GM19452 (cell line): ENCODE data around the gene LHX2.
A peak's percentile ranks its signal among the peaks of the same experiment; 100 is the strongest.
"Not testable (repeated sequence)": the region's sequence is repeated elsewhere in the genome, so short reads cannot be mapped to it uniquely, and the experiment has no call there.

Experiments used
- ATAC-seq: cut with Tn5 transposase; IDR thresholded peaks from one replicate; pipeline ENCODE4 v1.9.1; 2021; ENCODE audit not compliant: unreplicated experiment

Gene LHX2

DNA sequence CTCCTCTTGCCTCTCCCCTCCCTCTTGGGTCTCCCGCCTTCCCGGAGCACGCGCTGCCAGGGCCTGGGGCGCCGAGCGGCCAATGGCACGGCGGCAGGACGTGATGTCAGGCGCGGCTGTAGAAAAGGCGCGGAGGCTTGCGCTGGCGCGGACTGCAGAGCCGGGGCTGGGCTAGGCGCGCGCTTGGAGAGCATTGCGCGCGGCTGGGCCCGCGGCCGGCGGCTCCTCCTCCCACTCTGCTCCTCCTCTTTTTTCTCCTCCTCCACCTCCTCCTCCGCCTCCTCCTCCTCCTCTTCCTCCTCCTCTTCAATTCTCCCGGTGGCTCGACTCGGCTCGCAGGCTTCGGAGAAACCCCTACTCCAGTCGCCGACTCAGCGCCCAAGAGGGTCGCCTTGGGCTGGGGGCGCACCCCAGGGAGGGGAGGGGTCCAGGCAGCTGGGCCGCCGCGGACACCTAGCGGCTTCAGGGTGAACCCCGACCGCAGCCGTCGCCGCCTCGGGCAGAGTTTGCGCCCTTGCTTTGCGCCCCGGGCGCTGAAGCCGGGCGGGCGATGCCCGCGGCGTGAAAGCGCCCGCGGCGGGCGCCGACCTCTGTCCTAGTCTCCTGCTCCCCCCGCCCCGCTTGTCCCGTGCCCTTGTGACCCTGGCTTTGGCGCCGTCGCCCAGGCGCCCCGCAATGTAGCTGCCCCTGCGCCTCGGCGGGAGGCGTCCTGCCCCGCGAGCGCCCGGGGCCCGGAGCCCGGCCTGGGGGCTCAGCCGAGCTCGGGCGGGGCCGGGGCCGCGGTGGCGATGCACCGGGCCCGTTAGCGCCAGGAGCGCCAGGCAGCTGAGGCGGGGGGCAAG lies at the start of gene LHX2:
TSS of gene LHX2 (plus strand) at position 309 of the 842 bp plus-strand sequence. CDS start 581 bp downstream, outside the sequence.
- no peak for ATAC-seq

- ATAC-seq = no peak
These were observed 46.8 kb upstream of the LHX2 start for GRCh38 chr9:123964761-123965160.

- ATAC-seq = no peak
These were observed 45.5 kb upstream of the LHX2 start for GRCh38 chr9:123965801-123966686.

GRCh38 chr9:123967323-123967722 lies 44.2 kb upstream of the LHX2 start:
- no peak for ATAC-seq

DNA sequence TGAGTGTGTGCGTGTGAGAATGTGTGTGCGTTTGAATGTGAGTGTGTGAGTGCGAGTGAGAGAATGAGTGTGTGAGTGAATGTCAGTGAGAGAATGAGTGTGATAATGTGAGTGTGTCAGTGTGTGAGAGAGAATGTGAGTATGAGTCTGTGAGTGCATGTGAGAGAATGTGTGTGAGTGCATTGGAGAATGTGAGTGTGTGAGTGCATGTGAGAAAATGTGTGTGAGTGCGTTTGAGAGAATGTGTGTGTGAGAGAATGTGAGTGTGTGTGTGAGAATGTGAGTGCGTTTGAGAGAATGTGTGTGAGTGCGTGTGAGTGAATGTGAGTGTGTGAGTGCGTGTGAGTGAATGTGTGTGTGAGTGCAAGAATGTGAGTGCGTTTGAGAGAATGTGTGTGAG lies 39.0 kb upstream of the LHX2 start:
- no peak for ATAC-seq

DNA sequence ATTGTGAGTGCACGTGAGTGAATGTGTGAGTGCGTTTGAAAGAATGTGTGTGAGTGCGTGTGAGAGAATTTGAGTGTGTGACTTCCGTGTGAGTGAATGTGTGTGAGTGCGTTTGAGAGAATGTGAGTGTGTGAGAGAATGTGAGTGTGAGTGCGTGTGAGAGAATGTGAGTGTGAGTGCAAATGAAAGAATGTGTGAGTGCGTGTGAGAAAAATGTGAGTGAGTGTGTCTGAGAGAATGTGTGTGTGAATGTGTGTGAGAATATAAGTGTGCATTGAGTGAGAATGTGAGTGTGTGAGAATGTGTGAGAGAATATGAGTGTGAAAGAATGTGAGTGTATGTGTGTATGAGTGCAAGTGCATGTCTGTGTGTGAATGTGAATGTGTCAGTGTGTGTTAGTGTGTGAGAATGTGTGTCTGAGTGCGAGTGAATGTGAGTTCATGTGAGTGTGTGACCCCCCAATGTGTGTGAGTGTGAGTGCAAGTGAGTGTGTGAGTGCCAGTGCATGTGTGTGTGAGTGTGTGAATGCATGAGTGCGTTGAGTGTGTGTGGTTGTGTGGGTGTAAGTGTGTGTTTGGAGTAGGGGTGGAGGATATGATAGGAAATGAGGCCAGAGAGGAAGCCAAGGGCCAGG lies 37.9 kb upstream of the LHX2 start:
- no peak for ATAC-seq

GRCh38 chr9:123974471-123974870 lies 37.1 kb upstream of the LHX2 start:
- ATAC-seq = no peak

DNA sequence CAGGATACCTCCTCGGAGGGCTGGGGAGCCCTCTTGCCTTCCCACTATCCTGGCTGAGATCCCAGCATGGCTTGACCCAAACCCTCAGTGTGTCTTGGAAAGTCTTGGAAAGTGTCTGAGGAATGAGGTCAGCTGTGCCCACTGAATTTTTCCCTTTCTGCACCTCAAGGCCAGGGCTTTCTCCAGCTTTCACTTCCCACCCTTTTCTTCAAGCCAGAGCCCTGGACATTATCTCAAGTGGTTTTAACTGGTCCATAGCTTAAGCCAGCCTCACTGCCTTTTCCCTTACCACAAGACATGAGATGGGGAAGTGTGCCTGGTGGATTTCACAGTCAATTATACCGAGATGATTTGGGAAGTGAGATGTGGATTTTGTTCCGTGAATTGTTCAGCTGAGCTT lies 35.7 kb upstream of the LHX2 start:
- ATAC-seq = no peak

GRCh38 chr9:123976579-123976978 lies 35.0 kb upstream of the LHX2 start:
- ATAC-seq = not testable (repeated sequence)

DNA sequence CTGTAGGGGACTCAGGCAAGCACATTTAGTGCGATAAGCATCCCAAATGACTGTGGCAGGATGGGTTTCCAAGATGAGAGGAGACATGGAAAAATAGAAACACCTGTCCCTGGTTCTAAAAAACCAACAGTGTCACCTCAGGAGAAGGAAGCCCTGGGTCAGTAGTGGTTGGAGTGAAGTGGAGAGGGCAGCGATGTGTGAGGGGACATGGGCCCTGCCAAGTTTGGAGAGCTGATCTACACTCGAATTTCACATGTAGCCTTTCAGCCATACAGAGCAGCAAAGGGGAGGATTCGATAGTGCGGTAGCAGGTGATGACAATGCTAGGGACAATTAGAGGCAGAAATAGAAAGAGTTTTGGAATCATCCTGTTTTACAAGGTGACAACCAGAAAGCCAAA lies 32.6 kb upstream of the LHX2 start:
- no peak for ATAC-seq

- ATAC-seq = no peak
These were observed 29.0 kb upstream of the LHX2 start for GRCh38 chr9:123982535-123982934.

DNA sequence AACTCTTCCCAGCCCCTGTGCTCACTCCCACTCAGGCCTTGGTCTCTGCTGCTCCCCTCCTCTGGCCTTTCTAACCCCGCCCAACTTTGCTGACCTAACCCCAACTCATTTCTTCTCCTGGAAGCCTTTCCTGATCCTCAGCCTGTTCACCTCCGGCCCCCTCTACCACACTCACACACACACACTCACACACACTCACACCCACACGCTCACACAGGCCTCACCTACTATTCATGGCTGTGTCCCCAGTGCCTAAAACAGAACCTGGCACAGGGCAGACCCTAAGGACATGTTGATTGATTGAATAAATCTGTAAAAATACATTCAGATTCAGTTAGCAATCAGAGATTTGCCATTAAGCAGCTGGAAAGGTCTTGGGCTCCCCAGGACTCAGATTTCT lies 28.5 kb upstream of the LHX2 start:
- ATAC-seq = no peak

DNA sequence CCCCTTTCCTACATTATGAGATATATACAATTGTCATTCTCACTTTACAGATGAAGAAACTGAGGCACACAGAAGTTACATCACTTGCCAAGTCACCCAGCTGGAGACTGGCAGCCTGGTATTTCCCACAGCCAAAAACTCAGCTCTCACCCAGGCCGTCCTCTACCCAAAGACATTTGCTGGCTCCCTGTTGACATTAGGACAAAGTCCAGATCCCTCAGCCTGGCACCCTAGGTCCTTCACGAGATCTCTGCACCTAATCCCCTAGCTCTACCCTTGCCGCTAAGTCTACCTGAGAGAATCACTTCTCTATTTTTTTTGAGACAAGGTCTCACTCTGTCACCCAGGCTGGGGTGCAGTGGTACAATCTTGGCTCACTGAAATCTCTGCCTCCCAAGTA lies 26.8 kb upstream of the LHX2 start:
- no peak for ATAC-seq

DNA sequence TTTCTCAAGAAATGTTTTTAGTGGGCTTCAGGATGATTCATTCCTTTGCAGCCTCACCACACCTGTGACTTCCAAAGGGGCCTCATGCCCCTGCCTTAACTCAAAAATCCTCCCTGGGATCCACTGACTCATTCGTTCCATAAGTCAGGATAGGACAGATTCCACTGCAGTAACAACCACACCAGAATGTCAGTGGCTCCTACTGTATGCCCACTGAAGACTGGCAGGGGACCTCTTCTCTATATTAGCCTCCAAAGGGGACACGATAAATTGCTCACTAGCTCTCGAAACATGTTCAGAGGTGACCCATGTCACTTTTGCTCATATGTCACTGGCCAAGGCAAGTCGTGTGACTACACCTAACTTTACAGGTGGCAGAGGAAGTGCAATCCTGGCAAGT lies 25.7 kb upstream of the LHX2 start:
- no peak for ATAC-seq

DNA sequence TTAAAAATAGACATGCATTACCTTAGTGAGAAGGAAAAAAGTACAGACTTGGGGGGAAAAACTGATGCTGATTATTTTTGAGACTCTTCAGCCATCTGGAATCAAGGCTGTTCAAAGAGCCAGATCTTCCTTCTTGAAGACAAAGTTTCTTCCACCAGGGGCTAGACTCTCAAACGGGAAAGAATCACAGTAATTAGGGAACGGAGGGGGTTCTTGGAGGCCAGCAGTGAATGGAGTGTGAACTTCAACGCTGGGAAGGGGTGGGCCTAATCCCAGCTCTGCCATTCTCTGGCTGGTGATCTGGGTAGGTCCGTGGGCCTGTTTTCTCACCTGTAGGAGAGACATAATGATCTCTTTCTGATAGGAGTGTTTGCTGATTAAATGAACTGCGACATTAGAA lies 21.1 kb upstream of the LHX2 start:
- no peak for ATAC-seq

DNA sequence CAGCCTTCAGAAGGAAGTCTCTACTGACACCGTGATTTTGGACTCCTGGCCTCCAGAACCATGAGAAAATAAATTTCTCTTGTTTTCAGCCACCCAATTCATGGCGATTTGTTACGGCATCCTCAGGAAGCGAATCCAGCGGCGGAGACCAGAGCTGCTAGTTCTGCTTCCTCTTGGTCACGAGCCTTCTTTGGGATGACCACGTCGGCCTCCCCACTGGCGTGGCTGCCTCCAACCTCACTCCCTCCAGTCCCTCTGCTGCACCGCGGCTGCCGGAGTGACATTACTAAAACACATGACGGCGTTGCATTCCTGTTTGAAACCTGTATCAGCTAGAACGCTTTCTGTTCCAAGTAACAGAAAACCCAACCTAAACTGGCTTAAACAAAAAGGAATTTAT lies 18.9 kb upstream of the LHX2 start:
- not testable (repeated sequence) for ATAC-seq

GRCh38 chr9:123996731-123997421 lies 14.7 kb upstream of the LHX2 start:
- ATAC-seq = no peak

- ATAC-seq = peak; percentile 61
These were observed 13.8 kb upstream of the LHX2 start for GRCh38 chr9:123997665-123998277.

DNA sequence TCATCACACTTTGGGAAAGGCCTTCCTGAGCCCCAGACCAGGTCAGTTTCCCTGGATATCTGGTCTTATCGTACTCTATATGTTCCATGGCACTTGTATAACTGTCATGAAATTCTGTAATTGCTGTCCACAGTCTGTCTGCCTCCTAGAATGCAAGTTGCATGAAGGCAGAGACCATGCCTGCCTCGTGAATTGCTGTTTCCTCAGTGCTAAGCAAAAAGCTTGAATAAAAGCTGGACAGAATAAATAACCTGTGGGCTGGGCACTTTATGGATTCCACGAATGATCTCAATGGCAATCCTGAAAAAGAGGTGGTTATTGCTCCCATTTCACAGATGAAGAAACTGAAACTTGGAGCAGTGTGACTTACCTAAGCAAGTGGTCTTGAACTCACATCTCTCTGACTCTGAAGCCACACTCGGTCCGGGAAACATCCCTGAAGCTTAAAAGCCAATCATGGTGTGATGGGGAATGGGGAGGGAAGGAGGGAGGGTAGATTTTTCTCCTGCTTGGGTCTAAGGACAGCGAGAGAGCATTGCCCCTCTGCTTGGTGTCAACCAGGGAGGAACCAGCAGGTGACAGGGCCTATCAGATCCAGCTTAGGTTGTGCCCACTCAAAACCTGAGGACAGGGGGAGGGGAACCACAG lies 13.2 kb upstream of the LHX2 start:
- no peak for ATAC-seq
